Mononuclear cell (primary cell): ENCODE measurements around the gene GPR62. TPM values are rescaled to one million over a fixed set of nuclear protein-coding genes. Genes with fewer than 3 reads are reported as not detected.
"Not testable (repeated sequence)": the region's sequence is repeated elsewhere in the genome, so short reads cannot be mapped to it uniquely, and the experiment has no call there.

ENCODE experiments used
- H3K27me3 ChIP-seq: 2 replicates; pipeline ENCODE4 v1.6.0; 2011; ENCODE audit warnings: low read length, control low read depth; ENCODE audit not compliant: insufficient read depth
- H3K4me1 ChIP-seq: 2 replicates; pipeline ENCODE4 v1.5.1; 2011; ENCODE audit warnings: mild to moderate bottlenecking, low read length, control low read depth; ENCODE audit not compliant: insufficient read depth
- H3K4me3 ChIP-seq: 2 replicates; pipeline ENCODE4 v1.5.1; 2011; ENCODE audit warnings: mild to moderate bottlenecking, low read length, moderate library complexity
- H3K9me3 ChIP-seq: 2 replicates; pipeline ENCODE4 v1.5.1; 2011; ENCODE audit warnings: low read depth, mild to moderate bottlenecking, control low read depth, low read length
- total RNA-seq: library from RNA; depleted of rRNA; stranded (reverse); fragments of >200 nt; gene quantifications from one replicate; pipeline ENCODE4 v1.2.3, GENCODE V29; 2012

GPR62 gene
- total RNA-seq, 1 donor, result 0.10 TPM

- no peaks in the 10 kb centered on the region for H3K27me3 ChIP-seq
- H3K9me3 ChIP-seq, result no peaks in the 10 kb centered on the region
- peaks cover 25% of the 10 kb centered on the region for H3K4me1 ChIP-seq
- H3K4me3 ChIP-seq, result no peak overlapping the region
Observed at GRCh38 chr3:51986010-51986947, 31.1 kb downstream of the GPR62 start.

GRCh38 chr3:51987568-51987967, 32.4 kb downstream of the GPR62 start:
- Histone ChIP-seq H3K9me3 (no peaks in the 10 kb centered on the region), H3K4me1 (peaks cover 12% of the 10 kb centered on the region), H3K27me3 (no peaks in the 10 kb centered on the region), H3K4me3 (no peak overlapping the region)

GRCh38 chr3:51988286-51989146, 33.3 kb downstream of the GPR62 start:
- Histone ChIP-seq H3K4me3 (no peak overlapping the region), H3K4me1 (peaks cover 5% of the 10 kb centered on the region), H3K27me3 (no peaks in the 10 kb centered on the region), H3K9me3 (no peaks in the 10 kb centered on the region)

GRCh38 chr3:51990501-51990971, 35.4 kb downstream of the GPR62 start:
- H3K4me3 ChIP-seq, H3K9me3 ChIP-seq, H3K27me3 ChIP-seq: not testable (repeated sequence)
- H3K4me1 ChIP-seq, result peaks cover 14% of the 10 kb centered on the region

- Histone ChIP-seq H3K4me3 (no peak overlapping the region), H3K9me3 (no peaks in the 10 kb centered on the region), H3K27me3 (no peaks in the 10 kb centered on the region), H3K4me1 (peaks cover 14% of the 10 kb centered on the region)
Observed at GRCh38 chr3:51992017-51992682, 37.0 kb downstream of the GPR62 start.

- H3K9me3 ChIP-seq, H3K4me3 ChIP-seq: not testable (repeated sequence)
- peaks cover 14% of the 10 kb centered on the region for H3K4me1 ChIP-seq
Observed at GRCh38 chr3:51993657-51994056, 38.5 kb downstream of the GPR62 start.

GRCh38 chr3:51994530-51994929, 39.3 kb downstream of the GPR62 start:
- Histone ChIP-seq H3K4me3 (no peak overlapping the region), H3K27me3 (no peaks in the 10 kb centered on the region), H3K9me3 (no peaks in the 10 kb centered on the region), H3K4me1 (peaks cover 14% of the 10 kb centered on the region)

More at GRCh38 chr3:51993657-51994056, 38.5 kb downstream of the GPR62 start:
- not testable (repeated sequence) for H3K27me3 ChIP-seq

GRCh38 chr3:51995346-51996163, 40.4 kb downstream of the GPR62 start, which contains the start of gene RPL29:
Gene RPL29, minus strand, starts transcription at chr3:51995895. Its CDS starts 434 bp downstream, at chr3:51995461.
- Histone ChIP-seq H3K4me1 (peaks cover 14% of the 10 kb centered on the region), H3K4me3 (peak within 1 kb of the TSS; percentile 64), H3K9me3 (no peaks in the 10 kb centered on the region), H3K27me3 (no peaks in the 10 kb centered on the region)

- Histone ChIP-seq H3K27me3 (no peaks in the 10 kb centered on the region), H3K4me1 (peaks cover 21% of the 10 kb centered on the region), H3K9me3 (no peaks in the 10 kb centered on the region)
Observed at GRCh38 chr3:51997172-51997571, 42.0 kb downstream of the GPR62 start.

GRCh38 chr3:51997935-51998596, 42.9 kb downstream of the GPR62 start:
- H3K27me3 ChIP-seq, result no peaks in the 10 kb centered on the region
- H3K4me3 ChIP-seq, result no peak overlapping the region
- no peaks in the 10 kb centered on the region for H3K9me3 ChIP-seq
- peaks cover 21% of the 10 kb centered on the region for H3K4me1 ChIP-seq

More at GRCh38 chr3:51997172-51997571, 42.0 kb downstream of the GPR62 start:
- H3K4me3 ChIP-seq, result no peak overlapping the region

- no peaks in the 10 kb centered on the region for H3K9me3 ChIP-seq
- H3K4me1 ChIP-seq, result peaks cover 21% of the 10 kb centered on the region
- H3K27me3 ChIP-seq, result no peaks in the 10 kb centered on the region
- no peak overlapping the region for H3K4me3 ChIP-seq
Observed at GRCh38 chr3:51998774-51999173, 43.6 kb downstream of the GPR62 start.

- Histone ChIP-seq H3K27me3 (no peaks in the 10 kb centered on the region), H3K9me3 (no peaks in the 10 kb centered on the region), H3K4me3 (no peak overlapping the region), H3K4me1 (peaks cover 13% of the 10 kb centered on the region)
Observed at GRCh38 chr3:51999846-52000245, 44.7 kb downstream of the GPR62 start.

GRCh38 chr3:52001443-52001974, 46.3 kb downstream of the GPR62 start:
- Histone ChIP-seq H3K4me3 (no peak overlapping the region), H3K27me3 (no peaks in the 10 kb centered on the region), H3K9me3 (no peaks in the 10 kb centered on the region), H3K4me1 (peaks cover 17% of the 10 kb centered on the region)
